Mucosa of descending colon (tissue), 3 donors: Measurements from ENCODE around the gene RYR3. TPM values are rescaled to one million over a fixed set of nuclear protein-coding genes. Genes with fewer than 3 reads are reported as not detected.

Experiments used
- ATAC-seq: fragments of 200-7000 bp; cut with Tn5 transposase; one replicate; pipeline ENCODE4 v1.9.1; 2020; ENCODE audit warnings: mild to moderate bottlenecking, moderate library complexity
- DNase-seq, 3 donors: peaks; one replicate each; pipeline ENCODE4 v3.0.0-alpha.2; 2020
- H3K36me3 ChIP-seq: fragments of 200-600 bp; one replicate; pipeline ENCODE4 v1.8.0; 2021; ENCODE audit warnings: low read depth, mild to moderate bottlenecking
- H3K4me1 ChIP-seq: fragments of 200-600 bp; one replicate; pipeline ENCODE4 v1.8.0; 2021; ENCODE audit warnings: low read depth, mild to moderate bottlenecking
- H3K4me3 ChIP-seq: fragments of 200-600 bp; one replicate; pipeline ENCODE4 v1.8.0; 2021; ENCODE audit warnings: mild to moderate bottlenecking
- H3K9me3 ChIP-seq: fragments of 200-600 bp; one replicate; pipeline ENCODE4 v1.8.0; 2021; ENCODE audit warnings: mild to moderate bottlenecking
- CTCF ChIP-seq: fragments of 200-600 bp; IDR thresholded peaks from one replicate; pipeline ENCODE4 v1.8.0; 2022; ENCODE audit warnings: antibody characterized with exemption, mild to moderate bottlenecking
- intact Hi-C, 2 donors: fragments of 100-400 bp; cut with DNase I in 1 of 2; cut with micrococcal nuclease in 1 of 2; formaldehyde crosslinking; loops; one replicate each; pipeline versions ENCODE4 v1.11.0 to v1.11.1; 2022; cut with DNase I, micrococcal nuclease
- total RNA-seq, 3 donors: library from RNA; stranded (reverse); fragmentation: NEBNext Ultra II Directional in 2 of 3; extraction: Animal tissue kit (Norgen Biotek cat#: 25700) in 2 of 3; gene quantifications; one replicate each; pipeline versions ENCODE4 v1.2.1 to v1.2.4, GENCODE V29; 2021 to 2023
- donor health status: DM: no; HTN: no; CAD: no; lungs with moderate emphysema.
- donor health status: DM: no; HTN: no; CAD: no.
- donor health status: DM: no; HTN: yes; CAD: no.

Gene RYR3
- total RNA-seq, 3 donors from 2014 or later: 0.84 to 16.4 (median 1.1) TPM

GRCh38 chr15:33907326-33907725, 596.6 kb downstream of the RYR3 start:
- Histone ChIP-seq H3K4me3 (no peak overlapping the region), H3K9me3 (no peaks in the 10 kb centered on the region), H3K4me1 (no peaks in the 10 kb centered on the region), H3K36me3 (no peaks in the 10 kb centered on the region)
- intact Hi-C loops: no loop called here
- ATAC-seq (no peak), DNase-seq (no peak)
- no peak for TF ChIP-seq CTCF

- TF ChIP-seq CTCF: no peak
- Histone ChIP-seq H3K4me1 (no peaks in the 10 kb centered on the region), H3K36me3 (no peaks in the 10 kb centered on the region), H3K4me3 (no peak overlapping the region), H3K9me3 (no peaks in the 10 kb centered on the region)
- no peak for DNase-seq
- intact Hi-C loops: no loop called here
- ATAC-seq: no peak
These were observed 597.6 kb downstream of the RYR3 start for GRCh38 chr15:33908406-33908805.

GRCh38 chr15:33910741-33911140, 600.0 kb downstream of the RYR3 start:
- DNase-seq: no peak
- no peak for TF ChIP-seq CTCF

GRCh38 chr15:33912326-33912725, 601.6 kb downstream of the RYR3 start:
- H3K4me3 ChIP-seq: no peak overlapping the region
- no peak for DNase-seq
- intact Hi-C loops: no loop called here

More at GRCh38 chr15:33910741-33911140, 600.0 kb downstream of the RYR3 start:
- Histone ChIP-seq H3K9me3 (no peaks in the 10 kb centered on the region), H3K4me3 (no peak overlapping the region), H3K4me1 (no peaks in the 10 kb centered on the region), H3K36me3 (no peaks in the 10 kb centered on the region)
- no peak for ATAC-seq
- intact Hi-C loops: no loop called here

GRCh38 chr15:33913459-33913858, 602.7 kb downstream of the RYR3 start:
- Histone ChIP-seq H3K9me3 (no peaks in the 10 kb centered on the region), H3K4me1 (no peaks in the 10 kb centered on the region), H3K36me3 (no peaks in the 10 kb centered on the region), H3K4me3 (no peak overlapping the region)
- intact Hi-C loops: no loop called here
- no peak for DNase-seq
- ATAC-seq: no peak
- no peak for TF ChIP-seq CTCF

More at GRCh38 chr15:33912326-33912725, 601.6 kb downstream of the RYR3 start:
- Histone ChIP-seq H3K36me3 (no peaks in the 10 kb centered on the region), H3K9me3 (no peaks in the 10 kb centered on the region), H3K4me1 (no peaks in the 10 kb centered on the region)
- no peak for ATAC-seq
- TF ChIP-seq CTCF: no peak

Other genes starting within 250 kb of the RYR3 start
- gene FMN1, start 116.3 kb upstream of the RYR3 start, total RNA-seq: 10 to 100 TPM; 30.8 to 65.1 (median 43.4) TPM